ENCODE data around the gene MAB21L1.

DNA sequence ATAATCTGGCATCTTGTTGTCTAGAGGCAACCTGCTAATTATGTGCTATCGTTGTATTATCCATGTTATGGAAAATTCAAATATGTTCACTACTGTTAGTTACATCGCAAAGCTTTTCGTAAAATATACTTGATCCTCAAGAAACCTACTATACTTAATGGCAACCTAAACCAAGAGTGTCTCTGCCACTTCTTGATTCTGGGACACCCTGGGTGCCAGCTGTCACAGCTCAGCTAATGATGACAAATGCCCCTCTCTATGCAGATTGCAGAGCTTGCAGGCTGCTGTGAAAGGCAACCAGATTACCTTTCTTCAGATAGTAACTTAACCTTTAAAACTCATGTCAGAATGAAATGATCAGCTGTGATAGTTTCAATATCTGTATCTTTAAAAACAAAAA, 8.9 kb upstream of the MAB21L1 start:
- TF ChIP-seq, protein P1, sequence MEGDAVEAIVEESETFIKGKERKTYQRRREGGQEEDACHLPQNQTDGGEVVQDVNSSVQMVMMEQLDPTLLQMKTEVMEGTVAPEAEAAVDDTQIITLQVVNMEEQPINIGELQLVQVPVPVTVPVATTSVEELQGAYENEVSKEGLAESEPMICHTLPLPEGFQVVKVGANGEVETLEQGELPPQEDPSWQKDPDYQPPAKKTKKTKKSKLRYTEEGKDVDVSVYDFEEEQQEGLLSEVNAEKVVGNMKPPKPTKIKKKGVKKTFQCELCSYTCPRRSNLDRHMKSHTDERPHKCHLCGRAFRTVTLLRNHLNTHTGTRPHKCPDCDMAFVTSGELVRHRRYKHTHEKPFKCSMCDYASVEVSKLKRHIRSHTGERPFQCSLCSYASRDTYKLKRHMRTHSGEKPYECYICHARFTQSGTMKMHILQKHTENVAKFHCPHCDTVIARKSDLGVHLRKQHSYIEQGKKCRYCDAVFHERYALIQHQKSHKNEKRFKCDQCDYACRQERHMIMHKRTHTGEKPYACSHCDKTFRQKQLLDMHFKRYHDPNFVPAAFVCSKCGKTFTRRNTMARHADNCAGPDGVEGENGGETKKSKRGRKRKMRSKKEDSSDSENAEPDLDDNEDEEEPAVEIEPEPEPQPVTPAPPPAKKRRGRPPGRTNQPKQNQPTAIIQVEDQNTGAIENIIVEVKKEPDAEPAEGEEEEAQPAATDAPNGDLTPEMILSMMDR (conservative IDR thresholded peaks at IDR 0.05; ENCODE audit: low read depth in 2 of 2), result no peak
- TF ChIP-seq POLR2AphosphoS5 (IDR thresholded peaks at IDR 0.05; ENCODE audit: low read depth) (no peak), NANOG (IDR thresholded peaks at IDR 0.05; ENCODE audit: borderline replicate concordance) (no peak), EZH2phosphoT487 (IDR thresholded peaks at IDR 0.05; ENCODE audit: unreplicated experiment) (no peak), EZH2 (IDR thresholded peaks at IDR 0.05; ENCODE audit: low read depth, unreplicated experiment) (no peak)
- TF ChIP-seq, protein P2, sequence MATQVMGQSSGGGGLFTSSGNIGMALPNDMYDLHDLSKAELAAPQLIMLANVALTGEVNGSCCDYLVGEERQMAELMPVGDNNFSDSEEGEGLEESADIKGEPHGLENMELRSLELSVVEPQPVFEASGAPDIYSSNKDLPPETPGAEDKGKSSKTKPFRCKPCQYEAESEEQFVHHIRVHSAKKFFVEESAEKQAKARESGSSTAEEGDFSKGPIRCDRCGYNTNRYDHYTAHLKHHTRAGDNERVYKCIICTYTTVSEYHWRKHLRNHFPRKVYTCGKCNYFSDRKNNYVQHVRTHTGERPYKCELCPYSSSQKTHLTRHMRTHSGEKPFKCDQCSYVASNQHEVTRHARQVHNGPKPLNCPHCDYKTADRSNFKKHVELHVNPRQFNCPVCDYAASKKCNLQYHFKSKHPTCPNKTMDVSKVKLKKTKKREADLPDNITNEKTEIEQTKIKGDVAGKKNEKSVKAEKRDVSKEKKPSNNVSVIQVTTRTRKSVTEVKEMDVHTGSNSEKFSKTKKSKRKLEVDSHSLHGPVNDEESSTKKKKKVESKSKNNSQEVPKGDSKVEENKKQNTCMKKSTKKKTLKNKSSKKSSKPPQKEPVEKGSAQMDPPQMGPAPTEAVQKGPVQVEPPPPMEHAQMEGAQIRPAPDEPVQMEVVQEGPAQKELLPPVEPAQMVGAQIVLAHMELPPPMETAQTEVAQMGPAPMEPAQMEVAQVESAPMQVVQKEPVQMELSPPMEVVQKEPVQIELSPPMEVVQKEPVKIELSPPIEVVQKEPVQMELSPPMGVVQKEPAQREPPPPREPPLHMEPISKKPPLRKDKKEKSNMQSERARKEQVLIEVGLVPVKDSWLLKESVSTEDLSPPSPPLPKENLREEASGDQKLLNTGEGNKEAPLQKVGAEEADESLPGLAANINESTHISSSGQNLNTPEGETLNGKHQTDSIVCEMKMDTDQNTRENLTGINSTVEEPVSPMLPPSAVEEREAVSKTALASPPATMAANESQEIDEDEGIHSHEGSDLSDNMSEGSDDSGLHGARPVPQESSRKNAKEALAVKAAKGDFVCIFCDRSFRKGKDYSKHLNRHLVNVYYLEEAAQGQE (IDR thresholded peaks at IDR 0.05; ENCODE audit: unreplicated experiment), result no peak

All from GM23338 (cell line).